Measurements from ENCODE around the gene IL1RN. TPM values are rescaled to one million over a fixed set of nuclear protein-coding genes. Genes with fewer than 3 reads are reported as not detected.

Gene IL1RN
- total and polyA plus RNA-seq, 10 of the 15 experiments (the other 5 are each of a cell fraction or from before 2014, with no cell fraction given): 0.04 TPM; not detected in 7

- TF ChIP-seq NKRF (conservative IDR thresholded peaks at IDR 0.05) (no peak), RELB (IDR thresholded peaks at IDR 0.05; ENCODE audit: low read depth) (no peak), BCL11A (IDR thresholded peaks at IDR 0.05; ENCODE audit: low read depth, low read length) (0 out of 2 replicates have a peak, but pooled peaks have one; percentile 43), IKZF1 (conservative IDR thresholded peaks at IDR 0.05) (peak; percentile 75), SREBF1 (IDR thresholded peaks at IDR 0.05; ENCODE audit: low read length) (no peak), ATF2 (IDR thresholded peaks at IDR 0.05; ENCODE audit: low read length) (0 out of 2 replicates have a peak, but pooled peaks have one; percentile 41)
These were observed 3.0 kb upstream of the IL1RN start (continued) for GRCh38 chr2:113124181-113124961.

Measured in GM12878 (cell line).